NCI-H226 (cell line): ENCODE measurements around the gene IFT25.
A peak's percentile ranks its signal among the peaks of the same experiment; 100 is the strongest.
"Not testable (repeated sequence)": the region's sequence is repeated elsewhere in the genome, so short reads cannot be mapped to it uniquely, and the experiment has no call there.

Source experiments
- DNase-seq: peaks from one replicate; pipeline ENCODE4 v3.0.0-alpha.2; 2015

IFT25 gene

DNA sequence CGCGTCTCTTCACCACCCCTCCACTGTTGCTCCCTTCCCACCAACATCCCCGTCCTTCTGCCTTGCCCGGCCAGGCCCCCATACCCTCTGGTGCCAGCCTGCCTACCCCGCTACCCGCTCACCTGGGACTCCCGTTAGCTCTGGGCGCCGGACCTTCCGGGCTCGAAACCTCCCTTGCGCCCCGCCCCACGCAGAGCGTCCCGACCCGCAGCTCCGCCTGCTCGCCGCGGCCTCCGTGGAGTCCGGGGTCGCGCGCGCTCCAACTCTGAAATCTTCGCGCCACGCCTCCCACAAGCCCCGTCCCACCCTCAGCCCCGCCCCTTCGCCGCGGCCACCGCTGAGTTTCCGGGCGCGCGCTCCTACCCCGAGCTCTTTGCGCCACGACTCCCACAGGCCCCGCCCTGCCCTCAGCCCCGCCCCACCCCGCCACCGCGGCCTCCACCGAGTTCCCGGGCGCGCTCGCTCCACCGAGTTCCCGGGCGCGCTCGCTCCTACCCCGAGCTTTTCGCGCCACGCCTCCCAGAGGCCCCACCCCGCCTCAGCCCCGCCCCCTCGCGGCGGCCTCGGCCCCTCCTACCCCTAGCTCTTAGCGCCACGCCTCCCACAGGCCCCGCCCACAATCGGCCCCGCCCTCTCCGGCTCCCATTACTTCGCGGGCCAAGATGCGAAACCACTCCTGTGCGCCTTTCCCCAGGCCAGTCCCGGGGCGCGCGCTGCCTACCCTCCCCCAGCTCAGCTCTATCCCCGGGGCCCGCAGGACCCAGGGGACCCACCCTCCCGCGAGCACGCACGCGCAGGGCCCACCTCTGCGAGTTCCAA lies at the start of gene IFT25:
Gene IFT25 (minus strand): TSS at position 267 of the 819 bp plus-strand sequence. CDS start 5,617 bp downstream, outside the sequence.
- DNase-seq, result peak; percentile 92

- DNase-seq, result not testable (repeated sequence)
Observed at GRCh38 chr1:53994516-53994915, 49.0 kb upstream of the IFT25 start.

DNA sequence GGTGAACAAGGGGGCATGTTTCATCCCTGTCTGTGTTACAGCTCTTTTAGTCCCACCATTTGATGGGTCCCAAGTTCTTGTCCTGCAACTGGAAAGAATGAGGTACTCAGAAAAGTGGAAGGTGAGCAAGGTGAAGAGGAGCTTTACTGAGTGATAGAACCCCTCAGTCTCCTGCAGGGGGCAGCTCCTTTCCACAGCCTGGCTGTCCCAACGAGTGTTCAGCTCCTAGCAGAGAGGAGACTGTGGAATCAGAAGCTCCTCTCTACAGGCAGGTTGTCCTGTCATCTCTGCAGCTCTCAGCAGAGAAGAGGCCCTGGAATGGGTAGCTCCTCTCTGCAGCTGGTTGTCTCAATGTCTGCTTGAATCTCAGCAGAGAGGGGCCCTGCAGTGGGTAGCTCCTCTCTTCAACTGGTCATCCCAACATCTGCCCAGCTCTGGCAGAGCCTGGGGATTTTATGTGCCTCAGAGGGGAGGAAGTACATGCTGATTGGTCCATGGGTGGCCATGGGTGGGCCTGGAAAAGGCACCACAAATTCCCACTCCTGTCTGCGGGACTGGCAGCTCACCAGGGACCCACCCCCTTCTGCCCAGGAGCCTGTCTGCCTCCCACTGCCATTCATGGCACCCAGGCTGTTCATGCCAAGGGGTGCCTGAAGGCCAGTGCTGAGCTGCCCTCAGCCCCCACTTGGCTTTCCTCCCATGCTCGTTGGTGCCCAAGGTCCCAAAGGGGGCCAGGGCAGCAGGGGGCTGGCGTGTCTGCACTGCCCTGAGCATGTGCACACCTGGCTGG lies 46.8 kb upstream of the IFT25 start:
- DNase-seq, result no peak

GRCh38 chr1:53987880-53988279 lies 42.4 kb upstream of the IFT25 start:
- peak; percentile 51 for DNase-seq

DNA sequence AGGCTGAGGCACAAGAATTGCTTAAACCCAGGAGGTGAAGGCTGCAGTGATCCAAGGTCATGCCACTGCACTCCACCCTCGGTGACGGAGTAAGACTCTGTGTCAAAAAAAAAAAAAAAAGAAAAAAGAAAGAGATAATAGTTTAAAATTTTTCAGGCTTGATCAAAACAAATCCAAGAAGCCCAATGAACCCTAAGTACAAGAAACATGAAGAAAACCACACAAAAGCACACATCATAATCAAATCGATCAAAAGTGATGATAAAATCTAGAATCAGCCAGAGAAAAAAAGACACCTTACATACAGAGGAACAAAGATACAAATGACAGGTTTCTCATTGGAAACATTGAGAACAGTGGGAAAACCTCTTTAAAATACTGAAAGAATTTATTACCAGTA lies 41.0 kb upstream of the IFT25 start:
- no peak for DNase-seq

GRCh38 chr1:53984726-53985125 lies 39.2 kb upstream of the IFT25 start:
- no peak for DNase-seq

DNA sequence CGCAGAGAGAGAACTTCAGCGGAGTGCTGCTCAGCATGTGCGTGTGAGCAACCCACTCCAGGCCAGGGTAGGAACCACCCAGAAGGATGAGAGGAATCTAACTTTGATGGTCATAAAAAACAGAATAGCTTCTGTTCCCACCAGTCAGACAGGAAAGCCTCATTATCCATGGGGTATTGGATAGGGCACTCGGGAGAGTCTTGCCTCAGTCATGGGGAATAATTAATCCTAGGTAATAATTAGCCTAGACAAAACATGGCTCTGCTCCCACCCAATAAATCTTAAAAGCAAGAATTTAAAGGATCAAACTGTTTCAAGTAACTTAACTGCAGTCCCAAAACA lies 37.2 kb upstream of the IFT25 start:
- no peak for DNase-seq

DNA sequence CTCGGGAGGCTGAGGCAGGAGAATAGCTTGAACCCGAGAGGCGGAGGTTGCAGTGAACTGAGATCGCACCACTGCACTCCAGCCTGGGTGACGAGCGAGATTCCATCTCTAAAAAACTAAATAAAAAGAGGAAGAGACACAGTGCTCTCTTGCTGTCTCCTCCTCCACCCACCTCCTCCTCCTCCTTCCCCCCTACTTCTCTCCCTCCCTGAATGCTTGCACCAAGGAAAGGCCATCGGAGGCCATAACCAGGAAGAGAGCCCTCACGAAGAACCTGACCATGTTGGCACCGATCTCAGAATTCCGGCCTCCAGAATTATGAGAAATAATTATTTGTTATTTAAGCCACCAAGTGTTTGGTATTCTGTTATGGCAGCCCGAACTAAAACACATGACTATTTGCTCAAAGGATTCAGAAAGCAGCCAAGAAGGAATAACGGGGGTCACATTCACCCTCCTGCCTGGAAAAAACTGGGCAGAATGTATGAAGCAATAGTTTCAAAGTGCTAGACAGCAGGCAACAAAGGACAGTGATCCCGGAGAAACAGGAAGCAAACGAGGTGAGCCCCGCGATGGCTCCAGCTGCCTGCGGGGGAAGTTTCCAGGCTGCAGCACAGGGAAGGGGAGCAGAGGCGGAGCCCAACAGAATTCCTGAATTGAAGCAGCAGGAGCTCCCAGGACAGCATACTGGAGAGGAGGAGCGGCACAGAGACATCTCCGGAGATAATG lies 36.7 kb upstream of the IFT25 start:
- DNase-seq, result peak; percentile 78

DNA sequence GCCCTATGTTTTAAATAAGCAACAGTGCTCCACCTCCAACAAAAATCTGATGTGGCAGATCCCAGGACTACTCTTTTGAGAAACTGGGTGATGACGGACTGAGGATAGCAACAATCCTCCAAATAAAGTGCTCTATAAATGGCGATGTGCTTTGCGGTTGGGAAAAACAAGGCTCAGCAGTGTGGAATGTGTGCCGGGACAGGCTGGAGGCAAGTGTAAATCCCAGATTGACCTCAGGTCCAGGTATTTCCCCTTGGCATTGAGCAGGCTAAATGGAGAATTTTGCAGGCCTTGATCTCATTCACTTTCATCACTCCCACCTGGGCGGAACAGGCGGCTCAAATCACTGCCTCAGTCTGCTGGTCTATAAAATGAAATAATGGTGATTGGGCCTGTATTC lies 35.7 kb upstream of the IFT25 start:
- no peak for DNase-seq

GRCh38 chr1:53979712-53980450 lies 34.4 kb upstream of the IFT25 start:
- DNase-seq, result no peak

DNA sequence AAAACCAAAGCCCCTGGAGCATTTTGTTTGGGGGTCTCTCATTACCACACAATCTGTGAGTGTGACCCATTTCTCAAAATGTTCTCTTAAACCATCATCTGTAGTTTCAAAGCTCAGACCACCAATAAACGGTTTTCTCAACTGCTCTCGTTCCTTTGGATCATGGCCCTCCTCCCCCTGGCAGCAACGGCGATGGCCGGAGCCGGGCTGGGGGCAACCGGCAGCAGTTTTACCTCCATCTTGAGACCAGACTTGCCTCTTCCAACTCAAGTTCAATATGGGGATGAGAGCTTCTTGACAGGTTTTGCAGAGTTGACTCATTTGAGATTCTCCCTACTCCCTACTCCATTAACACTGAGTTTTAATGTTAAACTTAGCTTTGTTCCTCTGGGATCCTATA lies 30.4 kb upstream of the IFT25 start:
- DNase-seq, result no peak

DNA sequence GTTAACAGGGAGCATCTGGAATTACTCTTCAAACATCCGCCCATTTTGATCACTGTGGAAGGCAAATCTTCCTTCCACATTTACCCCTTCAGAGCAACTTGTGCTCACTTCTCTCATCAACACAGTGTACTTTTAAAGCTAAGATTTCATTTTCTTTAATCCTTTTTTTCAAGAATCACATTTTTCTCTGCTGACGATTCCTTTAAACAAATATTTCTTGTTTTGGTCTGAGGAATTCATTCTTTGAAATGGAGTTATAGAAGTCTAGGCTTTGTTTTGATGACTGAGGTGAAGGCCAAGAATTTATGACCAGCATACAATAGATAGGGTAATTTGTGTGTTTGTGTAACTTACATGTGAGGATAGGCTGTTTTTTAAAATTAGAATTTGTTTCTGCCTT lies 26.2 kb upstream of the IFT25 start:
- DNase-seq, result no peak

- not testable (repeated sequence) for DNase-seq
Observed at GRCh38 chr1:53969323-53969722, 23.8 kb upstream of the IFT25 start.

DNA sequence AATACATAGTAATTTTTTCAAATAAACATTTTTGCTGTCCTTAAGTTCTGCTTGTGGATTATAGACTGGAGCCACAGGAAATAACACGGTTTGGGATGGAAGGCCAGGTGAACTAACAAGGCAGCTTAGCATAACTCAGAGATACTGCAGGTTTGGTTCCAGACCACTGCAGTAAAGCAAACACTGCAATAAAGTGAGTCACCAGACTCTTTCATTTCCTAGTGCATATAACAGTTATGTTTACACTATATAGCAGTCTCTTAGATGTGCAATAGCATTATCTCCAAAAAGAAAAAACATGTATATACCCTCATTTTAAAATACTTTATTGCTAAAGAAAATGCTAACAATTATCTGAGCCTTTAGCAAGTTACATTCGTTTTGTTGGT lies 22.6 kb upstream of the IFT25 start:
- DNase-seq, result no peak

DNA sequence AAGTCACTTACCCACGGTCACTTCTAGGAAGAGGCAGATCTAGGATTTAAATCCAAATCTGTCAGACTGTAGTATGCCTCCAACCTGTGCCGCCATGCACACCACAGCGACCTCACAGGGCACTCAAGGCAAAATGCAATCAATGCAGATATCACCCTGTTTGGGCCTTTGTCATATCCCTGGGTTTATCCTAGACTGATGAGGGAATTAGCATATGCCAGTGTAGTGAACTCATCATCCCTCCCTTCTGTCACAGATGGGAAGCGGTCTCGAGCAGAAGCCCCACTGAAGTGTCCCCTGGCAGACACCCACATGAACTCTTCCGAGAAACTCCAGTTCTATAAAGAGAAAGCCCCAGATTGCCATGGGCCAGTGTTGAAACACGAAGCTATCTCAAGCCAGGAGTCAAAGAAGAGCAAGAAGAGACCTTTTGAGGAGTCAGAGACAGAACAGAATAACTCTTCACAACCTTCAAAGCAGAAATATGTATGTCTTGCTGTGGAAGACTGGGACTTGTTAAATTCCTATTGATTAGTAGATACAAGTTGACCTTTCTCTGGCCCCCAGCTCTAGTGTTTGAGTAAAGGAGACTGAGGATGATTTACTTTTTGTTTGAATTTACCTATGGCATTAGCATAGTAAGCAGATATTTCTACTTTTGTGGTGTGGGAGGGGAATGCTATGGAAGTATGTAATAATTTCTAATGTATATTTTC lies 22.1 kb upstream of the IFT25 start:
- no peak for DNase-seq

DNA sequence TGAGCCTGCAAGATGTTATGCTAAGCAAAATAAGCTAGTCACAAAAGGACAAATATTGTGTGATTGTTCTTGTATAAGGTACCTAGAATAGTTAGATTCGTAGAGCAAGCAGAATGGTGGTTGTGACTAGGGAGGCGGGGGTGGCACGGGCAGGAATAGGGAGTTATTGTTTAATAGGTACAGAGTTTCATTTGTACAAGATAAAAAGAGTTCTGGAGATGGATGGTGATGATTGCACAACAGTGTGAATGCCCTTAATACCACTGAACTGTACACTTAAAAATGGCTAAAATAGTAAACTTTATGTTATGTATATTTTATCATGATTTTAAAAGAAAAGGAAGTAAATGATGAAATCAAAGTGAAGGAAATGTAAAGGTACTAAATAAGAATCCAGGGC lies 21.3 kb upstream of the IFT25 start:
- DNase-seq, result no peak

DNA sequence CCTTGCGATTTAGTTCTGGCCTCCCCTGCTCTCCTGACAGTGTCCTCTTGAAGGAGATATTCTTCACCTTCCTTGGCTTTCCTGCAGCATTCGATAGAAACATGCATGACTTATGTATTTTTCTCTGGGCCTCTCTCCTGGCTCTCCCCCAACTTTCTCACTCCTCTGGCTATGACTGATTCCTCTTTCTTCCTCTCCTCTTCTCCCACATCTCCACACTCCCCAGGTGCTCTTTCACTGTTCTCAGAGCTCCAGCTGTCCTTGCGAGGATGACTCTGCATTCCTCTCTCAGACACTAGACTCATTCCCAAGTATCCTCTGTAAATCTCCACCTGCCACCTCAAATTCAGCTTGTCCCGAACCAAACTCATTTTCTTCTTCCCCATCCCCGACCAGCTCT lies 18.6 kb upstream of the IFT25 start:
- DNase-seq, result peak; percentile 37

DNA sequence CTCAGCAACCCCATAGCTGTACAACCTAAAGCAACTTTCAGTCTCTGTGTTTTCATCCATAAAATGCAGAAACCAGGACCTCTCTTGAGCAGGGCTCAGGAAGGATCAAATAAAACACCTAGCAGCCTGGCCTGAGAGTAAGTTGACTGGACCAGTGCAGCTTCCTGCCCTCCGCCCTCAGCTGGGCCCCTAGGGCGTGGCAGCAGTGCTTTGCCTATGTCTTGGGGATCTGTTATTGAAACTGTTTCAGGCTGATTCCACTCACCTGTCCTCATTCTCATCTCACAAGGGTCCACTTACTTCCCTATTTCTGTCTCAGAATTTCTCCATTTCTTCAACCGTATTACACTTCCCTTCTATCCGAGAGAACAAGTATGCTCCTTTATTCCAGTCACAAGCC lies 18.0 kb upstream of the IFT25 start:
- no peak for DNase-seq

- no peak for DNase-seq
Observed at GRCh38 chr1:53962395-53962794, 16.9 kb upstream of the IFT25 start.

- no peak for DNase-seq
Observed at GRCh38 chr1:53959664-53960250, 14.3 kb upstream of the IFT25 start.

- peak; percentile 94 for DNase-seq
Observed at GRCh38 chr1:53957194-53957818, 11.8 kb upstream of the IFT25 start.
